SK-N-MC (cell line): ENCODE measurements around the gene CEACAM6.
"Not testable (repeated sequence)": the region's sequence is repeated elsewhere in the genome, so short reads cannot be mapped to it uniquely, and the experiment has no call there.

Source experiments
- DNase-seq: peaks from one replicate; pipeline ENCODE4 v3.0.0-alpha.2; 2011; ENCODE audit warnings: low read depth, low spot score
- H3K27ac ChIP-seq: fragments of 200-600 bp; sonication (generic); 2 replicates; pipeline ENCODE4 v1.5.1; 2016; ENCODE audit warnings: mixed run types
- H3K36me3 ChIP-seq: fragments of 200-600 bp; sonication (generic); 2 replicates; pipeline ENCODE4 v1.6.1; 2017; ENCODE audit warnings: antibody characterized with exemption, low read length, mixed read lengths; ENCODE audit not compliant: insufficient read depth
- H3K4me3 ChIP-seq: fragments of 200-600 bp; sonication (generic); 2 replicates; pipeline ENCODE4 v1.5.1; 2016
- H3K9ac ChIP-seq: fragments of 200-600 bp; sonication (generic); 2 replicates; pipeline ENCODE4 v1.8.0; 2017; ENCODE audit warnings: mixed run types, mixed read lengths; ENCODE audit not compliant: insufficient read length
- H3K9me3 ChIP-seq: fragments of 200-600 bp; sonication (generic); 2 replicates; pipeline ENCODE4 v1.6.1; 2017; ENCODE audit warnings: low read depth, mild to moderate bottlenecking, antibody characterized with exemption, low read length, moderate library complexity, mixed read lengths
- EZH2 ChIP-seq: fragments of 200-600 bp; sonication (generic); IDR thresholded peaks from one replicate; pipeline ENCODE4 v1.6.1; 2017; ENCODE audit warnings: antibody characterized with exemption
- FOXP2 ChIP-seq: optimal IDR thresholded peaks from 2 replicates; pipeline ENCODE3; 2011; ENCODE audit warnings: mild to moderate bottlenecking, moderate library complexity; ENCODE audit not compliant: insufficient read depth; ENCODE audit errors: extremely low read length, control extremely low read depth
- POLR2AphosphoS5 ChIP-seq: IDR thresholded peaks from 2 replicates; pipeline ENCODE4 v1.6.1; 2012; ENCODE audit warnings: mild to moderate bottlenecking, low read depth, low read length, borderline replicate concordance

The CEACAM6 gene

GRCh38 chr19:41758846-41759245 is 3.5 kb downstream of the CEACAM6 start:
- Histone ChIP-seq H3K9me3 (no peaks in the 10 kb centered on the region), H3K36me3 (no peaks in the 10 kb centered on the region), H3K27ac (no peak overlapping the region), H3K9ac (no peak overlapping the region), H3K4me3 (no peak overlapping the region)
- DNase-seq = no peak
- TF ChIP-seq POLR2AphosphoS5 (no peak), FOXP2 (no peak), EZH2 (no peak)

GRCh38 chr19:41767115-41767514 is 11.8 kb downstream of the CEACAM6 start:
- Histone ChIP-seq H3K4me3 (no peak overlapping the region), H3K9me3 (no peaks in the 10 kb centered on the region), H3K36me3 (no peaks in the 10 kb centered on the region), H3K9ac (no peak overlapping the region), H3K27ac (no peak overlapping the region)
- TF ChIP-seq POLR2AphosphoS5 (no peak), EZH2 (no peak), FOXP2 (no peak)
- no peak for DNase-seq

GRCh38 chr19:41768105-41768504 is 12.8 kb downstream of the CEACAM6 start:
- H3K9ac ChIP-seq, H3K36me3 ChIP-seq, H3K27ac ChIP-seq, H3K9me3 ChIP-seq, DNase-seq, H3K4me3 ChIP-seq: not testable (repeated sequence)

- H3K36me3 ChIP-seq = no peaks in the 10 kb centered on the region
- H3K4me3 ChIP-seq = no peak overlapping the region
- no peak for DNase-seq
- no peak for TF ChIP-seq FOXP2
- TF ChIP-seq EZH2 = no peak
- no peak for TF ChIP-seq POLR2AphosphoS5
- H3K9me3 ChIP-seq = no peaks in the 10 kb centered on the region
- no peak overlapping the region for H3K9ac ChIP-seq
- no peak overlapping the region for H3K27ac ChIP-seq
Measured at GRCh38 chr19:41769608-41770007, 14.3 kb downstream of the CEACAM6 start.

- Histone ChIP-seq H3K27ac (no peak overlapping the region), H3K9me3 (no peaks in the 10 kb centered on the region), H3K9ac (no peak overlapping the region), H3K36me3 (no peaks in the 10 kb centered on the region), H3K4me3 (no peak overlapping the region)
- DNase-seq = no peak
- no peak for TF ChIP-seq POLR2AphosphoS5
- TF ChIP-seq FOXP2 = no peak
- TF ChIP-seq EZH2 = no peak
Measured at GRCh38 chr19:41771410-41771809, 16.1 kb downstream of the CEACAM6 start.

- H3K27ac ChIP-seq = no peak overlapping the region
- TF ChIP-seq EZH2 (no peak), FOXP2 (no peak), POLR2AphosphoS5 (no peak)
- no peak for DNase-seq
Measured at GRCh38 chr19:41774515-41774980, 19.2 kb downstream of the CEACAM6 start.

GRCh38 chr19:41776700-41777099 is 21.4 kb downstream of the CEACAM6 start:
- TF ChIP-seq POLR2AphosphoS5 (no peak), EZH2 (no peak), FOXP2 (no peak)
- H3K27ac ChIP-seq = no peak overlapping the region
- H3K9me3 ChIP-seq = no peaks in the 10 kb centered on the region
- no peak for DNase-seq
- H3K36me3 ChIP-seq = no peaks in the 10 kb centered on the region
- no peak overlapping the region for H3K4me3 ChIP-seq
- H3K9ac ChIP-seq = no peak overlapping the region

More at GRCh38 chr19:41774515-41774980, 19.2 kb downstream of the CEACAM6 start:
- Histone ChIP-seq H3K9ac (no peak overlapping the region), H3K4me3 (no peak overlapping the region), H3K9me3 (no peaks in the 10 kb centered on the region), H3K36me3 (no peaks in the 10 kb centered on the region)

GRCh38 chr19:41783612-41784011 is 28.3 kb downstream of the CEACAM6 start:
- no peaks in the 10 kb centered on the region for H3K9me3 ChIP-seq
- H3K27ac ChIP-seq = no peak overlapping the region
- H3K9ac ChIP-seq = no peak overlapping the region
- no peak overlapping the region for H3K4me3 ChIP-seq
- no peaks in the 10 kb centered on the region for H3K36me3 ChIP-seq
- DNase-seq = no peak
- TF ChIP-seq EZH2 = no peak
- no peak for TF ChIP-seq FOXP2
- no peak for TF ChIP-seq POLR2AphosphoS5

- Histone ChIP-seq H3K9ac (no peak overlapping the region), H3K4me3 (no peak overlapping the region)
Measured at GRCh38 chr19:41784312-41784711, 29.0 kb downstream of the CEACAM6 start.

GRCh38 chr19:41784743-41785142 is 29.4 kb downstream of the CEACAM6 start:
- Histone ChIP-seq H3K9ac (no peak overlapping the region), H3K4me3 (no peak overlapping the region)
- no peak for DNase-seq

More at GRCh38 chr19:41784312-41784711, 29.0 kb downstream of the CEACAM6 start:
- TF ChIP-seq EZH2 (no peak), FOXP2 (no peak), POLR2AphosphoS5 (no peak)
- Histone ChIP-seq H3K36me3 (no peaks in the 10 kb centered on the region), H3K27ac (no peak overlapping the region), H3K9me3 (no peaks in the 10 kb centered on the region)
- no peak for DNase-seq

More at GRCh38 chr19:41784743-41785142, 29.4 kb downstream of the CEACAM6 start:
- H3K9me3 ChIP-seq = no peaks in the 10 kb centered on the region
- TF ChIP-seq FOXP2 = no peak
- no peak for TF ChIP-seq EZH2
- no peak for TF ChIP-seq POLR2AphosphoS5
- no peak overlapping the region for H3K27ac ChIP-seq
- no peaks in the 10 kb centered on the region for H3K36me3 ChIP-seq
